SK-N-SH treated with all-trans-retinoic acid at 6 μM for 48 hours (cell line): ENCODE data around the gene PWWP2B.

Experiments
- ARNTL ChIP-seq: fragments of 450-650 bp; formaldehyde crosslinking; IDR thresholded peaks from 2 replicates; pipeline ENCODE4 v1.5.0; 2020; ENCODE audit warnings: low read depth, mild to moderate bottlenecking, moderate library complexity, borderline replicate concordance
- BACH2 ChIP-seq: fragments of 250-450 bp; sonication (Bioruptor Pico); IDR thresholded peaks from 2 replicates; pipeline ENCODE4 v1.9.0; 2021; ENCODE audit warnings: mild to moderate bottlenecking, borderline replicate concordance
- ISL1 ChIP-seq: fragments of 250-450 bp; sonication (Bioruptor Pico); IDR thresholded peaks from 2 replicates; pipeline ENCODE4 v2.1.2; 2022; ENCODE audit warnings: mild to moderate bottlenecking, moderate library complexity
- ZFP30 ChIP-seq: fragments of 450-650 bp; formaldehyde crosslinking; IDR thresholded peaks from 2 replicates; pipeline ENCODE4 v1.5.0; 2022; ENCODE audit warnings: mild to moderate bottlenecking, moderate library complexity
- TF ChIP-seq, protein P1 (sequence below): fragments of 250-450 bp; sonication (Bioruptor Pico); IDR thresholded peaks from 2 replicates; pipeline ENCODE4 v1.8.0; 2021; ENCODE audit warnings: low read depth, mild to moderate bottlenecking, moderate library complexity, borderline replicate concordance
- TF ChIP-seq, protein P2 (sequence below): fragments of 250-450 bp; sonication (Bioruptor Pico); IDR thresholded peaks from 2 replicates; pipeline ENCODE4 v1.8.0; 2020; ENCODE audit warnings: mild to moderate bottlenecking, moderate library complexity, borderline replicate concordance

DNA sequence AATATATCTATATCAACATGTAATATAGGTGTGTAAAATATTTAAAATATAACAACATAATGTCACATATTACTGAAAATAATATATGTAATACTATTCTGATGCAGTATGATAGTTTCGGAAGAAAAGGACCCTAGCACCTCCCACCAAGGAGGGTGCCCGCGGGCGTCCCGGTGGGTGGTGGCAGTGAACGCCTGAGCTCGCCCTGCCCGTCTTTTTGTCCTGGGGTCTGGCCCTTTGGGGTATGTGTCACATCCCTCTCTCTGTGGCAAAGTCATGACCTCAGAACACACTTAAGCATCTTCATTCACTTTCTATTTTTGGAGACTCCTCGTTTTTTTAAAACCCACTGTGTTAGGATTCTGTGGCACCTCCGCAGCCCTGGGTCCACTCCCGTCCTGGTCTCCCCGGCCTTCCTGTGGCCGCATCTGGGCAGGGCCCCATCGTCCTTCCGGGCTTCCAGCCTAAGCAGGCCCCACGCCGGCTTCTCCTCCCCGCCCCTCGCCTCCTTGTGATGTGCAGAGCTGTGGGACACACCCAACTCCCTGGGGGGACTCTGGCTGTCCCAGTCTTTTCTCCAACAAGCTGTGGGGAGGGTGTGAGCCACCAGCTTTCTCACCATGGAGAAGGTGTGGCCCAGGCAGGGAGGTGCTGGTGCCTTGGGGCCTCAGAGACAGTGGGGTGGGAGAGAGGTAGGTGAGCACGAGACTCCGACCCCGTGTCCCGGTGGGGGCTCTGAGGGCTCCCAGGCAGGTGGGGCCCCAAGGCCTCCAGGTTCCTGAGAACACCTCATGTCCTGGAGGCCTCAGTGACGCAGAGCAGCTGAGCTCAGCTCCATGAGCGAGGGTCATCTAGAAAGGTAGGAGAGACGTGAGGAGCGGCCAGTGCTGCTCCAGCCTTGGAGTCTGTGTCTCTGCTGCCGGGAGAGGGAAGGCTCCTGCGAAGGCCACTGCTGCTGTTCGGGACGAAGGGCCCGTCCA, 16.5 kb downstream of the PWWP2B start:
- TF ChIP-seq ARNTL (CRISPR knock-in tag) = no peak
- TF ChIP-seq, protein P1, sequence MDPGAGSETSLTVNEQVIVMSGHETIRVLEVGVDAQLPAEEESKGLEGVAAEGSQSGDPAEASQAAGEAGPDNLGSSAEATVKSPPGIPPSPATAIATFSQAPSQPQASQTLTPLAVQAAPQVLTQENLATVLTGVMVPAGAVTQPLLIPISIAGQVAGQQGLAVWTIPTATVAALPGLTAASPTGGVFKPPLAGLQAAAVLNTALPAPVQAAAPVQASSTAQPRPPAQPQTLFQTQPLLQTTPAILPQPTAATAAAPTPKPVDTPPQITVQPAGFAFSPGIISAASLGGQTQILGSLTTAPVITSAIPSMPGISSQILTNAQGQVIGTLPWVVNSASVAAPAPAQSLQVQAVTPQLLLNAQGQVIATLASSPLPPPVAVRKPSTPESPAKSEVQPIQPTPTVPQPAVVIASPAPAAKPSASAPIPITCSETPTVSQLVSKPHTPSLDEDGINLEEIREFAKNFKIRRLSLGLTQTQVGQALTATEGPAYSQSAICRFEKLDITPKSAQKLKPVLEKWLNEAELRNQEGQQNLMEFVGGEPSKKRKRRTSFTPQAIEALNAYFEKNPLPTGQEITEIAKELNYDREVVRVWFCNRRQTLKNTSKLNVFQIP (CRISPR knock-in tag) = no peak
- no peak for TF ChIP-seq BACH2 (CRISPR knock-in tag)
- TF ChIP-seq, protein P2, sequence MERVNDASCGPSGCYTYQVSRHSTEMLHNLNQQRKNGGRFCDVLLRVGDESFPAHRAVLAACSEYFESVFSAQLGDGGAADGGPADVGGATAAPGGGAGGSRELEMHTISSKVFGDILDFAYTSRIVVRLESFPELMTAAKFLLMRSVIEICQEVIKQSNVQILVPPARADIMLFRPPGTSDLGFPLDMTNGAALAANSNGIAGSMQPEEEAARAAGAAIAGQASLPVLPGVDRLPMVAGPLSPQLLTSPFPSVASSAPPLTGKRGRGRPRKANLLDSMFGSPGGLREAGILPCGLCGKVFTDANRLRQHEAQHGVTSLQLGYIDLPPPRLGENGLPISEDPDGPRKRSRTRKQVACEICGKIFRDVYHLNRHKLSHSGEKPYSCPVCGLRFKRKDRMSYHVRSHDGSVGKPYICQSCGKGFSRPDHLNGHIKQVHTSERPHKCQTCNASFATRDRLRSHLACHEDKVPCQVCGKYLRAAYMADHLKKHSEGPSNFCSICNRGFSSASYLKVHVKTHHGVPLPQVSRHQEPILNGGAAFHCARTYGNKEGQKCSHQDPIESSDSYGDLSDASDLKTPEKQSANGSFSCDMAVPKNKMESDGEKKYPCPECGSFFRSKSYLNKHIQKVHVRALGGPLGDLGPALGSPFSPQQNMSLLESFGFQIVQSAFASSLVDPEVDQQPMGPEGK = no peak
- TF ChIP-seq ZFP30 (CRISPR knock-in tag) = no peak
- TF ChIP-seq ISL1 (CRISPR knock-in tag) = no peak
